ENCODE results near the gene COPG2. TPM values are rescaled to one million over a fixed set of nuclear protein-coding genes. Genes with fewer than 3 reads are reported as not detected.

Gene COPG2
- total and polyA plus RNA-seq, 2 of the 8 experiments (the other 6 are each of a cell fraction or from before 2014, with no cell fraction given) = 50.3 to 53.1 TPM

GRCh38 chr7:130641040-130641439 lies 27.5 kb downstream of the COPG2 start:
- Histone ChIP-seq H3K27me3 (replicated peaks in 1 of 4; ENCODE audit: control insufficient read depth in 3 of 4, extremely low read depth in 1 of 4, insufficient read depth in 3 of 4, low read length in 3 of 4) (peaks cover 0 to 1% (median 0%) of the 10 kb centered on the region in 4 experiments; a peak in 1 of 7 replicates), H2BK5ac (ENCODE audit: low read depth, low read length) (no peak overlapping the region), H3K23me2 (ENCODE audit: low read depth, low read length) (no peaks in the 10 kb centered on the region), H3K4me2 (ENCODE audit: insufficient read depth in 1 of 2, low read depth in 2 of 2, low read length in 2 of 2) (no peak overlapping the region), H3K18ac (ENCODE audit: extremely low read depth, low read length) (no peak overlapping the region), H3K27ac (ENCODE audit: low read depth, low read length) (no peak overlapping the region), H4K20me1 (replicated peaks in 1 of 2; ENCODE audit: control insufficient read depth in 1 of 2, insufficient read depth in 2 of 2, low read length in 2 of 2) (no peaks in the 10 kb centered on the region), H2AFZ (ENCODE audit: low read length) (no peak overlapping the region), H4K91ac (replicated peaks; ENCODE audit: insufficient read length, low read length) (no peak overlapping the region), H3K4me3 (ENCODE audit: extremely low read depth in 1 of 4, insufficient read depth in 2 of 4, low read depth in 3 of 4, low read length in 4 of 4) (no peak overlapping the region), H2BK12ac (ENCODE audit: low read depth, low read length) (no peak overlapping the region), H3K4me1 (replicated peaks in 1 of 4; ENCODE audit: control insufficient read depth in 3 of 4, insufficient read depth in 4 of 4, low read length in 3 of 4) (no peaks in the 10 kb centered on the region), H2BK20ac (ENCODE audit: low read length) (no peak overlapping the region), H3K79me1 (ENCODE audit: low read depth, low read length) (no peaks in the 10 kb centered on the region), H4K5ac (ENCODE audit: insufficient read length, low read depth, low read length) (no peak overlapping the region), H2BK15ac (ENCODE audit: low read length) (no peak overlapping the region), H2AK5ac (ENCODE audit: low read depth, low read length) (no peak overlapping the region), H2BK120ac (replicated peaks; ENCODE audit: low read depth, low read length) (no peak overlapping the region), H3K36me3 (ENCODE audit: control insufficient read depth in 2 of 4, insufficient read depth in 4 of 4, low read length in 3 of 4) (peaks cover 0 to 18% (median 8%) of the 10 kb centered on the region in 4 experiments; a peak in 4 of 8 replicates), H3K4ac (replicated peaks; ENCODE audit: insufficient read length, low read depth, low read length) (no peak overlapping the region), H3K14ac (ENCODE audit: insufficient read length) (no peak overlapping the region), H3K9ac (replicated peaks in 1 of 4; ENCODE audit: extremely low read depth in 1 of 4, low read depth in 3 of 4, low read length in 3 of 4) (no peak overlapping the region), H3K9me3 (ENCODE audit: insufficient read depth in 2 of 2, low read depth in 1 of 2, low read length in 1 of 2) (peaks cover 6 to 20% of the 10 kb centered on the region in 2 experiments; a peak in 3 of 4 replicates), H3K23ac (ENCODE audit: insufficient read length) (no peak overlapping the region), H4K8ac (ENCODE audit: extremely low read depth, insufficient read depth, low read length) (no peak overlapping the region), H3K79me2 (ENCODE audit: control insufficient read depth in 1 of 2, insufficient read depth in 2 of 2, low read length in 2 of 2) (no peaks in the 10 kb centered on the region), H3K56ac (replicated peaks; ENCODE audit: insufficient read length, low read depth, low read length) (no peak overlapping the region)
- no peak for DNase-seq (ENCODE audit: low read depth in 1 of 2, low spot score in 2 of 2)
- ChIA-PET POLR2A (ENCODE audit: partially characterized antibody) (no interaction called here), CTCF (ENCODE audit: partially characterized antibody) (interaction anchor here (0.7 kb wide), 1 partner anchor 149 kb away, joined by 3 read pairs; no protein-coding TSS in a partner anchor)
- TF ChIP-seq CHD1 (IDR thresholded peaks at IDR 0.05; ENCODE audit: low read depth, low read length) (no peak), BACH1 (IDR thresholded peaks at IDR 0.05; ENCODE audit: low read length) (no peak), TAF1 (IDR thresholded peaks at IDR 0.05; ENCODE audit: low read depth, low read length) (no peak), JUND (IDR thresholded peaks at IDR 0.05; ENCODE audit: low read length) (no peak), E2F6 (IDR thresholded peaks at IDR 0.05) (no peak), SP1 (IDR thresholded peaks at IDR 0.05; ENCODE audit: low read depth, low read length) (no peak)
- 85% methylated on average over 1 of the region's 1 CpG; no CpG with 5 or more reads in 1 of the 2 experiments for WGBS, 2 experiments (ENCODE audit: extremely low coverage in 1 of 2, insufficient coverage in 1 of 2, insufficient read length in 1 of 2, insufficient replicate concordance in 2 of 2, low coverage in 1 of 2, low lambda C conversion rate in 2 of 2, missing lambda C conversion rate in 1 of 2)
- FAIRE-seq = no peak

Data from H1 (cell line).